UCSD-AML1 (cell line): ENCODE data around the gene CA11.

Source experiments
- DNase-seq: peaks from one replicate; lab custom pipeline; 2025; ENCODE audit not compliant: unreplicated experiment; lab: John Stamatoyannopoulos, UW

The CA11 gene

GRCh38 chr19:48614436-48615230, 31.4 kb downstream of the CA11 start, which contains the start of gene FAM83E:
TSS of gene FAM83E (minus strand) at chr19:48615076. CDS start at chr19:48613372, 1,704 bp downstream.
- DNase-seq, result no peak

GRCh38 chr19:48613852-48614435, 32.0 kb downstream of the CA11 start:
- no peak for DNase-seq

- DNase-seq, result no peak
Observed at GRCh38 chr19:48613024-48613851, 32.7 kb downstream of the CA11 start.

- no peak for DNase-seq
Observed at GRCh38 chr19:48611872-48612271, 34.1 kb downstream of the CA11 start.

GRCh38 chr19:48609571-48610108, 36.3 kb downstream of the CA11 start:
- DNase-seq, result no peak

GRCh38 chr19:48608798-48609263, 37.2 kb downstream of the CA11 start:
- peak; percentile 58 for DNase-seq

GRCh38 chr19:48607359-48607755, 38.6 kb downstream of the CA11 start:
- DNase-seq, result no peak

GRCh38 chr19:48606463-48607358, 39.3 kb downstream of the CA11 start, which contains the start of gene SPACA4:
TSS of gene SPACA4 (plus strand) at chr19:48606742. CDS start at chr19:48606979, 237 bp downstream.
- DNase-seq, result no peak

- DNase-seq, result no peak
Observed at GRCh38 chr19:48603850-48604249, 42.1 kb downstream of the CA11 start.

- DNase-seq, result no peak
Observed at GRCh38 chr19:48603449-48603848, 42.5 kb downstream of the CA11 start.

- no peak for DNase-seq
Observed at GRCh38 chr19:48603001-48603400, 43.0 kb downstream of the CA11 start.

- DNase-seq, result no peak
Observed at GRCh38 chr19:48600679-48601417, 45.1 kb downstream of the CA11 start.

GRCh38 chr19:48598996-48599700, 46.8 kb downstream of the CA11 start:
- no peak for DNase-seq

GRCh38 chr19:48596679-48597465, 49.1 kb downstream of the CA11 start:
- DNase-seq, result no peak

GRCh38 chr19:48596237-48596636, 49.8 kb downstream of the CA11 start:
- DNase-seq, result no peak

- no peak for DNase-seq
Observed at GRCh38 chr19:48595833-48596232, 50.2 kb downstream of the CA11 start.

GRCh38 chr19:48595171-48595570, 50.8 kb downstream of the CA11 start:
- DNase-seq, result no peak

- DNase-seq, result no peak
Observed at GRCh38 chr19:48591021-48591420, 55.0 kb downstream of the CA11 start.
